ENCODE measurements around the gene HEG1.

DNA sequence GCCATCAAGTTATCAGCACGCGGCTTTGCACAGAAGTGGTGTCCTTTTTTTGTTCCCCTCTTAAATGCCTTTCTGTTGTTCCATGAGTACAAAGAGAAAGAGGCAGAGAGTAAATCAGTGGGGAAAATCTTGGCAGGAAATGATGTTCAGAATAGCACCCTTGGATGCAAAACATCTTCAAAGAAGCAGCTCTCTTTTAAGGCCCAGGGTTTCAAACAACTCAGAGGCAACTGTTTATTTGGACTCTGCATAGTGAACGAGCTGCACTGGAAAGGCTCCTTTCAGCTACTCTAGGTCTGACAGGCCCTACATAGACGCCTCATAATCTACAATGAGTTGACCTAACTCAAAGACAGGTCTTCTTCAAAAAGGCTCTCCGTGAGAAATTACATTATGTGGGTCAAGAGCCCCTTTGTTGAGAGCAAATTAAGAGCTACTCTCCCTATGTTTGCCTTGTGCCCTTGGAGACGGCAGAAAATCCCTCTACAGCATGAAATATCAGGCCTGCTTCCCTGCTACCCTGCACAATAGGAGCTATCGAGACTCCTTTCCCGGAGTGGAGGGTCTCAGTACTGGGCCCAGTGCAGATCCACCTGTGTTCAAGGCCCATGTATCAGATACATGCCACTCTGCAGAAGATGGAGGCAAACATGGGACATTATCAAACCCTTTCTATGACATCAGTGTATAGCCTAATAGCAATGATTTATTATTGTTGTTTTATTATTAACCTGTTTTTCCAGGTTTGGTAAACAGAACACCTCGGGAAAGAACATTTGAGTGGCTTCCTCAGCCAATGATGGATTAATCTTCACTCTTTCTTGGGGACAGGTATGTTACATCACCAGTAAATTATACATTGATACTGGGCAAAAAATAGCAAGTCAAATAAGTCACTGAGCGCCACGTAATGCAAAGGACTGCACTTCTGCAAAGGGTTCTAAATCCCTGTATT is 53.1 kb downstream of the HEG1 start:
- no peak for TF ChIP-seq POLR2AphosphoS5 (IDR thresholded peaks at IDR 0.05; ENCODE audit: low read depth, low read length)
- TF ChIP-seq POLR2A (IDR thresholded peaks at IDR 0.05; ENCODE audit: low read depth, low read length), result no peak
- no peak for TF ChIP-seq TAF1 (IDR thresholded peaks at IDR 0.05; ENCODE audit: low read depth, low read length)
- no peak for TF ChIP-seq POU2F2 (IDR thresholded peaks at IDR 0.05; ENCODE audit: low read depth, low read length)
- no peak for TF ChIP-seq PAX5 (IDR thresholded peaks at IDR 0.05; ENCODE audit: insufficient read depth, low read length, severe bottlenecking)

Data from GM12891 (cell line).